WTC11 (cell line): ENCODE data around the gene ASIC3. TPM values are rescaled to one million over a fixed set of nuclear protein-coding genes. Genes with fewer than 3 reads are reported as not detected.

Source experiments
- ATAC-seq: fragments of 200-7000 bp; cut with Tn5 transposase; 2 replicates; pipeline ENCODE4 v1.10.0; 2021; ENCODE audit warnings: mild to moderate bottlenecking, moderate library complexity
- CTCF ChIA-PET: fragments of 300-600 bp; sonication (Branson Sonifier 250); formaldehyde crosslinking; loops from one replicate; lab custom pipeline; 2021; ENCODE audit warnings: antibody characterized with exemption; lab: Charles Lee
- POLR2A ChIA-PET: fragments of 350-600 bp; sonication (Branson Sonifier 250); formaldehyde crosslinking; loops from one replicate; lab custom pipeline; 2021; ENCODE audit warnings: antibody characterized with exemption; lab: Charles Lee
- DNase-seq: peaks from one replicate; pipeline ENCODE4 v3.0.0; 2021; ENCODE audit warnings: low spot score
- H3K27ac Mint-ChIP-seq: 2 replicates; pipeline ENCODE4 v1.8.0; 2021; ENCODE audit warnings: mixed read lengths
- H3K27me3 Mint-ChIP-seq: 2 replicates; pipeline ENCODE4 v1.8.0; 2021; ENCODE audit warnings: low read depth, mild to moderate bottlenecking, moderate library complexity, mixed read lengths
- H3K36me3 Mint-ChIP-seq: 2 replicates; pipeline ENCODE4 v1.8.0; 2021; ENCODE audit warnings: mixed read lengths
- H3K4me1 Mint-ChIP-seq: 2 replicates; pipeline ENCODE4 v1.8.0; 2022; ENCODE audit warnings: mixed read lengths
- H3K4me3 Mint-ChIP-seq: 2 replicates; pipeline ENCODE4 v1.8.0; 2021; ENCODE audit warnings: mild to moderate bottlenecking, moderate library complexity, mixed read lengths
- H3K9me3 Mint-ChIP-seq: 2 replicates; pipeline ENCODE4 v1.8.0; 2021; ENCODE audit warnings: mixed read lengths
- AFF4 ChIP-seq: sonication (generic); formaldehyde crosslinking; IDR thresholded peaks from 2 replicates; pipeline ENCODE4 v1.8.1; 2023; ENCODE audit warnings: mild to moderate bottlenecking, missing genetic modification reagents, borderline replicate concordance
- AR ChIP-seq: fragments of 250-450 bp; sonication (Bioruptor Pico); IDR thresholded peaks from 2 replicates; pipeline ENCODE4 v1.9.0; 2021; ENCODE audit warnings: mild to moderate bottlenecking
- ATF2 ChIP-seq: sonication (generic); formaldehyde crosslinking; IDR thresholded peaks from 2 replicates; pipeline ENCODE4 v1.8.1; 2022; ENCODE audit warnings: low read depth, missing genetic modification reagents, borderline replicate concordance
- CDX4 ChIP-seq: fragments of 250-450 bp; sonication (Bioruptor Pico); IDR thresholded peaks from 2 replicates; pipeline ENCODE4 v1.9.0; 2021; ENCODE audit warnings: moderate library complexity, mild to moderate bottlenecking, inconsistent platforms, borderline replicate concordance
- FOXK1 ChIP-seq: sonication (generic); formaldehyde crosslinking; IDR thresholded peaks from 2 replicates; pipeline ENCODE4 v1.8.0; 2022; ENCODE audit warnings: mild to moderate bottlenecking, moderate library complexity, missing genetic modification reagents
- HMGA2 ChIP-seq: fragments of 250-450 bp; sonication (Bioruptor Pico); IDR thresholded peaks from 2 replicates; pipeline ENCODE4 v1.4.0; 2021; ENCODE audit warnings: mild to moderate bottlenecking, moderate library complexity
- JUN ChIP-seq: sonication (generic); formaldehyde crosslinking; IDR thresholded peaks from 2 replicates; pipeline ENCODE4 v1.8.0; 2023; ENCODE audit warnings: mild to moderate bottlenecking, missing genetic modification reagents
- MAX ChIP-seq: sonication (generic); formaldehyde crosslinking; IDR thresholded peaks from 2 replicates; pipeline ENCODE4 v1.8.0; 2022; ENCODE audit warnings: mild to moderate bottlenecking, missing genetic modification reagents
- TCF7 ChIP-seq: sonication (generic); formaldehyde crosslinking; IDR thresholded peaks from 2 replicates; pipeline ENCODE4 v1.8.0; 2022; ENCODE audit warnings: mild to moderate bottlenecking, low read depth, missing genetic modification reagents, moderate library complexity
- TP53 ChIP-seq: sonication (generic); formaldehyde crosslinking; IDR thresholded peaks from 2 replicates; pipeline ENCODE4 v1.8.1; 2023; ENCODE audit warnings: mild to moderate bottlenecking, missing genetic modification reagents
- USF1 ChIP-seq: sonication (generic); formaldehyde crosslinking; IDR thresholded peaks from 2 replicates; pipeline ENCODE4 v1.8.0; 2022; ENCODE audit warnings: mild to moderate bottlenecking, missing genetic modification reagents
- ZBTB21 ChIP-seq: sonication (generic); formaldehyde crosslinking; IDR thresholded peaks from 2 replicates; pipeline ENCODE4 v1.8.1; 2023; ENCODE audit warnings: mild to moderate bottlenecking, missing genetic modification reagents, borderline replicate concordance
- ZBTB43 ChIP-seq: sonication (generic); formaldehyde crosslinking; IDR thresholded peaks from 2 replicates; pipeline ENCODE4 v1.8.1; 2023; ENCODE audit warnings: mild to moderate bottlenecking, missing genetic modification reagents
- ZMAT4 ChIP-seq: fragments of 250-450 bp; sonication (Bioruptor Pico); IDR thresholded peaks from 2 replicates; pipeline ENCODE4 v1.9.0; 2021; ENCODE audit warnings: mild to moderate bottlenecking
- ZNF121 ChIP-seq: sonication (generic); formaldehyde crosslinking; IDR thresholded peaks from 2 replicates; pipeline ENCODE4 v1.8.0; 2023; ENCODE audit warnings: missing genetic modification reagents
- ZNF317 ChIP-seq: sonication (generic); formaldehyde crosslinking; IDR thresholded peaks from 2 replicates; pipeline ENCODE4 v1.8.1; 2023; ENCODE audit warnings: low read depth, mild to moderate bottlenecking, moderate library complexity, missing genetic modification reagents, borderline replicate concordance
- ZNF416 ChIP-seq: fragments of 250-450 bp; sonication (Bioruptor Pico); IDR thresholded peaks from 2 replicates; pipeline ENCODE4 v1.9.0; 2021; ENCODE audit warnings: mild to moderate bottlenecking, inconsistent platforms
- ZSCAN18 ChIP-seq: fragments of 250-450 bp; sonication (Bioruptor Pico); IDR thresholded peaks from 2 replicates; pipeline ENCODE4 v2.1.2; 2022; ENCODE audit warnings: mild to moderate bottlenecking, moderate library complexity
- total RNA-seq: library from RNA; stranded (reverse); gene quantifications from 3 replicates; pipeline ENCODE4 v1.2.3, GENCODE V29; 2021

ASIC3 gene
- total RNA-seq, 1 experiment from 2014 or later, result 5.5 TPM

- ATAC-seq, result no peak
- Mint-ChIP-seq H3K4me1 (peaks cover 28% of the 10 kb centered on the region), H3K4me3 (no peak overlapping the region), H3K27ac (no peak overlapping the region), H3K9me3 (no peaks in the 10 kb centered on the region), H3K36me3 (no peaks in the 10 kb centered on the region), H3K27me3 (peaks cover 10% of the 10 kb centered on the region)
- TF ChIP-seq ZMAT4 (CRISPR knock-in tag) (no peak), HMGA2 (CRISPR knock-in tag) (no peak), JUN (CRISPR knock-in tag) (no peak), FOXK1 (CRISPR knock-in tag) (no peak), ZSCAN18 (CRISPR knock-in tag) (no peak), AR (CRISPR knock-in tag) (no peak), USF1 (CRISPR knock-in tag) (no peak), TP53 (no peak), ZBTB21 (no peak), ZNF317 (CRISPR knock-in tag) (no peak), ZNF121 (no peak), AFF4 (no peak), ZNF416 (CRISPR knock-in tag) (no peak)
- CTCF ChIA-PET, result interaction anchor here (1.3 to 6.4 kb wide), 13 partner anchors 9 to 131 kb away, joined by 3 to 112 read pairs (median 29); partner anchors contain the start of gene AGAP3
- DNase-seq, result no peak
- POLR2A ChIA-PET, result no interaction called here
Observed at GRCh38 chr7:151007469-151007898, 40.8 kb upstream of the ASIC3 start.

- ChIA-PET POLR2A (interaction anchor here (0.6 kb wide), 1 partner anchor 91 kb away, joined by 3 read pairs; no protein-coding TSS in a partner anchor), CTCF (interaction anchor here (1.0 to 6.6 kb wide), 26 partner anchors 10 to 228 kb away, joined by 3 to 112 read pairs (median 10); partner anchors contain the start of genes ABCB8, AGAP3, CDK5 and NOS3)
- ATAC-seq, result no peak
- Mint-ChIP-seq H3K27ac (no peak overlapping the region; the same call in 1 of the 2 replicates), H3K4me3 (peak overlapping the region; percentile 40), H3K36me3 (no peaks in the 10 kb centered on the region), H3K4me1 (peaks cover 32% of the 10 kb centered on the region), H3K27me3 (peaks cover 13% of the 10 kb centered on the region), H3K9me3 (no peaks in the 10 kb centered on the region)
- no peak for TF ChIP-seq MAX (CRISPR knock-in tag)
- no peak for TF ChIP-seq CDX4 (CRISPR knock-in tag)
- TF ChIP-seq ZBTB43 (CRISPR knock-in tag), result no peak
- no peak for TF ChIP-seq ATF2 (CRISPR knock-in tag)
- TF ChIP-seq TCF7 (CRISPR knock-in tag), result no peak
- no peak for DNase-seq
Observed at GRCh38 chr7:151008143-151008510, 40.2 kb upstream of the ASIC3 start.
